ENCODE data around the gene ADRB1.

DNA sequence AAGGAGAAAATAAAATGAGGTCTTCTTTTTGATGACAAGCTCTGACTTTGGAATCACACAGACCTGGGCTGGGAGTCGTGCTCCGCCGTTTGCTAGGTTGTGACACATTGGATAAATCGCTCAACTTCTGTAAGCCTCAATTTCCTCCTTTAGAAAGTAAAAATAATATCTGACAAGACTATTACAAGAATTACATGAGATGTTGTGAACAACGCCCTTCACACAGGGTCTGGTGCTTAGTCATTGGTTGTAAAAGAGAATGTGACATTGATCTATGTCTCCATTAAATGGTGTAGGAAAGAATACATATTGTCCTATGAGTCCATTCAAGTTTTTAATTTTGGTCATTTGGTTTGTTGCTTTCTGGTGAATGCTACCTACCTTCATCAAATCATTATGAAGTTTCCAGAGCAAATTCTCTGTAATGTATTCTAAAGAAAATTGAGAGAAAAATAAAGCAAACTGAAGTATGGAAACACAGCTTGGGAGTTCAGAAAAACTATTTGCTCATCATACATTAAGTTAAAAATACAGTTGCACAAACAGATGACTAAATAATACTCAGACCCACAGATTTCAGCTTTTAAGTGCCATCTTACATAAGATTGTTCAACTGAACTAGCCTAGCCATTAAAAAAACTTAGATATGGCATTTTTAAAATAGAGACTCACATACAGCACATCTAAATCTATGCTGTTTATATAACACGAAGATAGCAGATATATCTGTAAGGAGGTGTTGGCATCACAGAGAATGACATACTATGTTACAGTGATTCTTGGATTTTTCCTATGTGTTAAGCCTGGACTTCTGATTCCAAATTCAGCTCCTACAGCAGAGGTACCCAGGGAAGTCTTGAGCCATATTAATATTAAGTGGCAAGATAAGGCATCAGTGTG, 12.3 kb upstream of the ADRB1 start:
- TF ChIP-seq, protein P1, sequence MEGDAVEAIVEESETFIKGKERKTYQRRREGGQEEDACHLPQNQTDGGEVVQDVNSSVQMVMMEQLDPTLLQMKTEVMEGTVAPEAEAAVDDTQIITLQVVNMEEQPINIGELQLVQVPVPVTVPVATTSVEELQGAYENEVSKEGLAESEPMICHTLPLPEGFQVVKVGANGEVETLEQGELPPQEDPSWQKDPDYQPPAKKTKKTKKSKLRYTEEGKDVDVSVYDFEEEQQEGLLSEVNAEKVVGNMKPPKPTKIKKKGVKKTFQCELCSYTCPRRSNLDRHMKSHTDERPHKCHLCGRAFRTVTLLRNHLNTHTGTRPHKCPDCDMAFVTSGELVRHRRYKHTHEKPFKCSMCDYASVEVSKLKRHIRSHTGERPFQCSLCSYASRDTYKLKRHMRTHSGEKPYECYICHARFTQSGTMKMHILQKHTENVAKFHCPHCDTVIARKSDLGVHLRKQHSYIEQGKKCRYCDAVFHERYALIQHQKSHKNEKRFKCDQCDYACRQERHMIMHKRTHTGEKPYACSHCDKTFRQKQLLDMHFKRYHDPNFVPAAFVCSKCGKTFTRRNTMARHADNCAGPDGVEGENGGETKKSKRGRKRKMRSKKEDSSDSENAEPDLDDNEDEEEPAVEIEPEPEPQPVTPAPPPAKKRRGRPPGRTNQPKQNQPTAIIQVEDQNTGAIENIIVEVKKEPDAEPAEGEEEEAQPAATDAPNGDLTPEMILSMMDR (IDR thresholded peaks at IDR 0.05), result no peak
- TF ChIP-seq POLR2A (IDR thresholded peaks at IDR 0.05), result no peak
